Stimulated activated CD8-positive, alpha-beta memory T cell treated with anti-CD3 and anti-CD28 coated beads, Interleukin-12 subunit alpha, Interleukin-12 subunit beta, amount 100 ng/mL, for 24 hours (primary cell): ENCODE measurements around the gene SCAP.
"Not testable (repeated sequence)": the region's sequence is repeated elsewhere in the genome, so short reads cannot be mapped to it uniquely, and the experiment has no call there.

Experiments used
- DNase-seq: peaks from one replicate; pipeline ENCODE4 v3.0.0-alpha.2; 2020; ENCODE audit errors: extremely low read depth

The SCAP gene

GRCh38 chr3:47399531-47400270 lies 76.0 kb downstream of the SCAP start:
- DNase-seq = no peak

GRCh38 chr3:47399016-47399415 lies 76.7 kb downstream of the SCAP start:
- no peak for DNase-seq

GRCh38 chr3:47398228-47398627 lies 77.5 kb downstream of the SCAP start:
- DNase-seq = no peak

GRCh38 chr3:47394881-47395280 lies 80.9 kb downstream of the SCAP start:
- no peak for DNase-seq

- no peak for DNase-seq
Measured at GRCh38 chr3:47394140-47394870, 81.4 kb downstream of the SCAP start.

GRCh38 chr3:47392933-47393332 lies 82.8 kb downstream of the SCAP start:
- DNase-seq = no peak

- no peak for DNase-seq
Measured at GRCh38 chr3:47385796-47386195, 89.9 kb downstream of the SCAP start.

GRCh38 chr3:47385007-47385406 lies 90.7 kb downstream of the SCAP start:
- no peak for DNase-seq

- no peak for DNase-seq
Measured at GRCh38 chr3:47384425-47384824, 91.3 kb downstream of the SCAP start.

- DNase-seq = peak; percentile 58
Measured at GRCh38 chr3:47381317-47382157, 94.2 kb downstream of the SCAP start.

- peak; percentile 96 for DNase-seq
Measured at GRCh38 chr3:47380601-47381316, 95.0 kb downstream of the SCAP start, which contains the start of gene PTPN23. TSS of gene PTPN23 (plus strand) at chr3:47381021. CDS start at chr3:47381097, 76 bp downstream.

GRCh38 chr3:47380026-47380600 lies 95.6 kb downstream of the SCAP start:
- no peak for DNase-seq

GRCh38 chr3:47379411-47379899 lies 96.3 kb downstream of the SCAP start:
- no peak for DNase-seq

GRCh38 chr3:47378869-47379268 lies 96.9 kb downstream of the SCAP start:
- DNase-seq = no peak

- DNase-seq = no peak
Measured at GRCh38 chr3:47377186-47377585, 98.6 kb downstream of the SCAP start.

GRCh38 chr3:47376393-47376792 lies 99.3 kb downstream of the SCAP start:
- no peak for DNase-seq

- DNase-seq = no peak
Measured at GRCh38 chr3:47374587-47374986, 101.2 kb downstream of the SCAP start.

- DNase-seq = no peak
Measured at GRCh38 chr3:47370887-47371697, 104.6 kb downstream of the SCAP start.

- DNase-seq = not testable (repeated sequence)
Measured at GRCh38 chr3:47370020-47370419, 105.7 kb downstream of the SCAP start.

GRCh38 chr3:47367631-47368030 lies 108.1 kb downstream of the SCAP start:
- no peak for DNase-seq
